ENCODE data around the gene SERPINA3.

DNA sequence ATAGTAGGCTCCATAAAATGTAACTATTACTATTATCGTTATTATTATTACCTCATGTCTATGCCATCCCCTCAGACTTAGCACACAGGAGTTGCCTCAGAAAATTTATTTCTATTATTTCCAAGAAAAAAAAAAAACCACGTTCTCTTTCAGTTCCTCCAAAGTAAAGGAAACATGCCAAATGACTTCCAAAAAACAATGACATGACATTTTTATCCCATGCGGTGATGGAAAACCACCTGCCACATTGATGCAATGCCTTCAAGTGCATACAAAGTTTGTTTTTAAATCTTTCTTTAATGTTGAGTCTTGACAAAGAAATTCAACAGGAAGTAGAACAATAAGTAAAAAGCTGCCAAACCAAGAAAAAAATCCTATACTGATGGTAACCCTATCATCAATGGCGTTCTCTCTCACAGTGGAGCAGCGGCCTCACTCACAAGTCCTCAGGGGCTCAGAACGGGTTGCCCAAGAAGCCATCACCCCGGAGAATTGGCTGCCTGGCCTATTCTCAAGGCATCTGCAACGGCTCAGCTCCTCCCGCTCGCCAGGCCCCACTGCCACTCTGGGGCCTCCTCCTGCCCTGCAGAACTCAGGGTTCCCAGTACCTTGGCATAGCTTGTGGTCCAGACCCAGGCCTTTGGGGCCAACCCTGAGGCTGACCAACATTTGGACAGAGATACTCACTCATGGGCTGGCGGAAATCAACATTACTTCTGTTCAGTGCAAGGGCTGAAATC is 51.9 kb downstream of the SERPINA3 start:
- TF ChIP-seq, protein P1, sequence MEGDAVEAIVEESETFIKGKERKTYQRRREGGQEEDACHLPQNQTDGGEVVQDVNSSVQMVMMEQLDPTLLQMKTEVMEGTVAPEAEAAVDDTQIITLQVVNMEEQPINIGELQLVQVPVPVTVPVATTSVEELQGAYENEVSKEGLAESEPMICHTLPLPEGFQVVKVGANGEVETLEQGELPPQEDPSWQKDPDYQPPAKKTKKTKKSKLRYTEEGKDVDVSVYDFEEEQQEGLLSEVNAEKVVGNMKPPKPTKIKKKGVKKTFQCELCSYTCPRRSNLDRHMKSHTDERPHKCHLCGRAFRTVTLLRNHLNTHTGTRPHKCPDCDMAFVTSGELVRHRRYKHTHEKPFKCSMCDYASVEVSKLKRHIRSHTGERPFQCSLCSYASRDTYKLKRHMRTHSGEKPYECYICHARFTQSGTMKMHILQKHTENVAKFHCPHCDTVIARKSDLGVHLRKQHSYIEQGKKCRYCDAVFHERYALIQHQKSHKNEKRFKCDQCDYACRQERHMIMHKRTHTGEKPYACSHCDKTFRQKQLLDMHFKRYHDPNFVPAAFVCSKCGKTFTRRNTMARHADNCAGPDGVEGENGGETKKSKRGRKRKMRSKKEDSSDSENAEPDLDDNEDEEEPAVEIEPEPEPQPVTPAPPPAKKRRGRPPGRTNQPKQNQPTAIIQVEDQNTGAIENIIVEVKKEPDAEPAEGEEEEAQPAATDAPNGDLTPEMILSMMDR (conservative IDR thresholded peaks at IDR 0.05; ENCODE audit: low read length): no peak
- TF ChIP-seq EZH2phosphoT487 (IDR thresholded peaks at IDR 0.05; ENCODE audit: borderline replicate concordance): no peak
